ENCODE data around the gene HDGF. TPM values are rescaled to one million over a fixed set of nuclear protein-coding genes. Genes with fewer than 3 reads are reported as not detected.
A peak's percentile ranks its signal among the peaks of the same experiment; 100 is the strongest.

The HDGF gene
- total RNA-seq, 1 donor from 2014 or later, result 107 TPM

DNA sequence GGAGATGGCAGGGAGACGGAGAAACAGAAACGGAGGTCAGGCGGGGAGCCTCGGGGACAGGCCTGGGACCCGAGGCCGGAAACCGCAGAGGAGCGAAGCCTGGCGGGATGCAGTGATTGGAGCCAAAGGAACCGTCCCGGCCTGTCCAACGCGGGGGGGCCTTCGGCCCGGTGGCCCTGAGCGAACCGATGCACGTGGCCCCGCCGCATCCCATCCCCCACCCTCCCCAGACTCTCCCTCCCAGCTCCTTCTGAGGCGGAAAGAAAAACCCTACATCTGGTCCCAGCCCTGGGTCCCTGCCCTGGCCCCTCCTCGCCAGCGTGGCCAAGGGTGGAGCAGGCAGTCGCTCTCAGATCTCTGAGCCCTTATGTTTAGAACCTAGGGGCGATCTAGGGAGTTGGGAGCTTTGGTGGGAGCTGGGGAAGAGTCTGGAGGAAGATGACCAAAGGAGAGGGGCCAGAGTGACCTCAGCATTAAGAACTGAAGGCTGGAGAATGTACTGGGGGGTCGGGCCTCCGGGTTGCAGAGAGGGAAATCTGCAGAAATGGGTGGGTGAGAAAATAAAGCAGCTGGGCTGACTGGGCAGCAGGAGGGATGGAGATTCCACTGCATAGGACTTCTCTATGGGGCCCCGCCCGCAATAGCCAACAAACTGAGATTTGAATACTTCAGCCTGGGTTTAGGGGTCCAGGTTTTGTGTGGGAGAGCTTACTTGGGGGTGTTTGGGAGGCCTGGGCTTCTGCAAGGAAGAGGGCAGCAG is 44.6 kb downstream of the HDGF start:
- peak; percentile 18 for ATAC-seq (ENCODE audit: low read depth)
- intact Hi-C loops (cut with micrococcal nuclease), result loop anchor here (1.0 kb wide), 2 partner anchors 18 to 19 kb away; no protein-coding TSS in a partner anchor
- Mint-ChIP-seq H3K4me1 (peaks cover 28% of the 10 kb centered on the region), H3K27ac (no peak overlapping the region), H3K36me3 (ENCODE audit: low read depth) (no peaks in the 10 kb centered on the region), H3K27me3 (peaks cover 18% of the 10 kb centered on the region), H3K4me3 (peak overlapping the region; percentile 82), H3K9me3 (no peaks in the 10 kb centered on the region)
- POLR2A ChIA-PET, result interaction anchor here (0.5 to 2.4 kb wide), 13 partner anchors 12 to 966 kb away, joined by 3 to 15 read pairs (median 4); partner anchors contain the start of genes HDGF, ISG20L2, METTL25B and MRPL24
- DNase-seq, result no peak
- CTCF ChIA-PET, result interaction anchor here (1.0 to 2.8 kb wide), 5 partner anchors 17 to 323 kb away, joined by 3 to 36 read pairs (median 3); no protein-coding TSS in a partner anchor
- TF ChIP-seq CTCF (IDR thresholded peaks at IDR 0.05), result no peak

GRCh38 chr1:156705918-156706656 is 45.4 kb downstream of the HDGF start:
- H3K4me1 Mint-ChIP-seq, result peaks cover 28% of the 10 kb centered on the region
- H3K36me3 Mint-ChIP-seq (ENCODE audit: low read depth), result no peaks in the 10 kb centered on the region
- H3K27me3 Mint-ChIP-seq, result peaks cover 21% of the 10 kb centered on the region
- DNase-seq (peak; percentile 62), ATAC-seq (ENCODE audit: low read depth) (peak; percentile 60)
- peak overlapping the region; percentile 82 for H3K4me3 Mint-ChIP-seq
- ChIA-PET CTCF (interaction anchor here (0.8 to 2.8 kb wide), 7 partner anchors 17 to 322 kb away, joined by 3 to 36 read pairs (median 4); partner anchors contain the start of genes HAPLN2 and MRPL24), POLR2A (interaction anchor here (0.5 to 2.4 kb wide), 9 partner anchors 8 to 435 kb away, joined by 3 to 15 read pairs (median 5); partner anchors contain the start of genes HDGF, ISG20L2, METTL25B and MRPL24)
- peak; percentile 29 for TF ChIP-seq CTCF (IDR thresholded peaks at IDR 0.05)
- no peak overlapping the region for H3K27ac Mint-ChIP-seq
- intact Hi-C loops (cut with micrococcal nuclease), result loop anchor here (1.0 kb wide), 3 partner anchors 17 to 46 kb away; no protein-coding TSS in a partner anchor
- H3K9me3 Mint-ChIP-seq, result no peaks in the 10 kb centered on the region

DNA sequence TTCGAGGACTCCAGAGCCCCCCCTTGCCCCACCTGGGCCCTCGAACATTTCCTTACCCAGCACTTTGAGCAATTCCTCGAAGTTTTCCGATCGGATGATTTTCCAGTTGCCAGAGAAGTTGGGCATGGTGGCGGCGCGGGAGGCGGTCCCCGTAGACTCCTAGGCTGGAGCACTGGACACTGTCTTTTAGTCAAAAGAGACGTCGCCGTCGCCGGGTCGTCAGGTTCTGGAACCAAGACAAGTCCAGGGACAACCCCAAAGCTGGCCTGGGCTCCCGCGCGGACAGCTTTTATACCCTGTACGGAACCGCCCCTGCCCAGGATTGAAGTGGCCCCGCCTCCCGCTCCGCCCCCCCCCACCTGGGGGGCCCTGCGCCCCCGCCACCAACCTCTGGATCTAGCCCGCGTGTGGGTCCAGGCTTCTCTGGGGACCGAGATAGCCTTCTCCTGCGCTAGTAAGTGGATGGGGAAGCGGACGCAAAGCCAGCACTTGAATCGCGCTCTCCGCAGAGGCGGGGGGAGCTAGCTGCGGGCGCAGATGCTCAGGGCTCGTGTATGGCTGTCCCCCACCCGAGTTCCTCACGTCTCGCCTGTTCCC is 46.1 kb downstream of the HDGF start, which contains the start of gene CRABP2:
CRABP2 (minus strand) TSS at position 263 of the 597 bp plus-strand sequence; CDS start at position 126, 137 bp downstream.
- ATAC-seq (ENCODE audit: low read depth), result peak; percentile 45

GRCh38 chr1:156704930-156705320 is 46.5 kb downstream of the HDGF start:
- POLR2A ChIA-PET, result interaction anchor here (1.4 to 1.6 kb wide), 2 partner anchors 20 to 23 kb away, joined by 3 to 6 read pairs; partner anchors contain the start of gene METTL25B
- no peak for TF ChIP-seq CTCF (IDR thresholded peaks at IDR 0.05)
- no peak overlapping the region for H3K27ac Mint-ChIP-seq
- H3K27me3 Mint-ChIP-seq, result peaks cover 28% of the 10 kb centered on the region
- H3K9me3 Mint-ChIP-seq, result no peaks in the 10 kb centered on the region
- DNase-seq (no peak), ATAC-seq (ENCODE audit: low read depth) (no peak)
- peak overlapping the region; percentile 82 for H3K4me3 Mint-ChIP-seq
- H3K4me1 Mint-ChIP-seq, result peaks cover 28% of the 10 kb centered on the region
- intact Hi-C loops (cut with micrococcal nuclease), result loop anchor here (1.0 kb wide), 1 partner anchor 45 kb away; no protein-coding TSS in a partner anchor
- no peaks in the 10 kb centered on the region for H3K36me3 Mint-ChIP-seq (ENCODE audit: low read depth)
- CTCF ChIA-PET, result interaction anchor here (0.7 to 2.8 kb wide), 3 partner anchors 15 to 29 kb away, joined by 3 to 36 read pairs (median 6); no protein-coding TSS in a partner anchor

More for the DNA sequence above, 46.1 kb downstream of the HDGF start, which contains the start of gene CRABP2:
- Mint-ChIP-seq H3K27me3 (peaks cover 24% of the 10 kb centered on the region), H3K4me3 (peak within 1 kb of the TSS; percentile 82), H3K4me1 (peaks cover 28% of the 10 kb centered on the region), H3K27ac (no peak within 1 kb of the TSS), H3K9me3 (no peaks in the 10 kb centered on the region), H3K36me3 (ENCODE audit: low read depth) (no peaks in the 10 kb centered on the region)
- no peak for DNase-seq
- ChIA-PET CTCF (interaction anchor here (0.8 to 2.8 kb wide), 6 partner anchors 16 to 86 kb away, joined by 3 to 36 read pairs (median 5); partner anchors contain the start of genes HAPLN2 and MRPL24), POLR2A (interaction anchor here (0.6 to 2.4 kb wide), 5 partner anchors 9 to 46 kb away, joined by 3 to 15 read pairs (median 5); partner anchors contain the start of genes HDGF, ISG20L2 and METTL25B)
- intact Hi-C loops (cut with micrococcal nuclease), result loop anchor here (1.0 kb wide), 1 partner anchor 45 kb away; no protein-coding TSS in a partner anchor
- TF ChIP-seq CTCF (IDR thresholded peaks at IDR 0.05), result no peak
